GM12878 (cell line): ENCODE measurements around the gene C22orf15. TPM values are rescaled to one million over a fixed set of nuclear protein-coding genes. Genes with fewer than 3 reads are reported as not detected.

Experiments used
- ATAC-seq: fragments of 200-7000 bp; cut with Tn5 transposase; 3 replicates; pipeline ENCODE4 v1.9.1; 2020; ENCODE audit warnings: mild to moderate bottlenecking, moderate library complexity
- BruUV-seq: library from RNA; stranded (reverse); fragments of 400-500 nt; replicated peaks from 2 replicates; lab custom pipeline; 2021; lab: Mats Ljungman, UMichigan
- CTCF ChIA-PET: fragments of 300-600 bp; sonication (Branson Sonifier 250); formaldehyde crosslinking; extraction: SDS; loops from one replicate; lab custom pipeline; 2021; ENCODE audit warnings: inconsistent platforms; lab: Yijun Ruan, JAX
- POLR2A ChIA-PET: fragments of 350-600 bp; formaldehyde crosslinking; extraction: SDS; loops from one replicate; lab custom pipeline; 2021; ENCODE audit warnings: inconsistent platforms; lab: Charles Lee
- RAD21 ChIA-PET: fragments of 300-600 bp; sonication (Branson Sonifier 250); formaldehyde crosslinking; loops from one replicate; lab custom pipeline; 2023; ENCODE audit warnings: antibody characterized with exemption; ENCODE audit not compliant: unreplicated experiment; lab: Charles Lee
- SMC1A ChIA-PET: fragments of 300-600 bp; sonication (Branson Sonifier 250); formaldehyde crosslinking; loops from one replicate; lab custom pipeline; 2023; ENCODE audit not compliant: unreplicated experiment, uncharacterized antibody; lab: Charles Lee
- DNase-seq: peaks from one replicate; pipeline ENCODE4 v3.0.0-alpha.2; 2011; ENCODE audit warnings: low read depth, low spot score
- FAIRE-seq: peaks from 3 replicates; lab custom pipeline; 2011; peaks lifted over from hg19 to GRCh38; lab: Jason Lieb, UNC
- H2AFZ ChIP-seq: 2 replicates; pipeline ENCODE4 v1.6.0; 2011; ENCODE audit warnings: low read depth, low read length, control low read depth; ENCODE audit not compliant: control insufficient read depth
- H3K27ac ChIP-seq: 2 replicates; pipeline ENCODE4 v1.5.1; 2011; ENCODE audit warnings: control low read depth; ENCODE audit not compliant: control insufficient read depth, insufficient read depth
- H3K27me3 ChIP-seq, 2 experiments: replicated peaks in 1 of 2; 2 replicates each; pipeline versions ENCODE4 v1.6.0 to v1.6.1; 2011; ENCODE audit warnings: low read length in 1 of 2; ENCODE audit not compliant: control insufficient read depth in 2 of 2, insufficient read depth in 2 of 2
- H3K36me3 ChIP-seq, 2 experiments: 2 replicates each; pipeline ENCODE4 v1.5.1; 2011; ENCODE audit warnings: low read length in 1 of 2; ENCODE audit not compliant: control insufficient read depth in 2 of 2, insufficient read depth in 2 of 2
- H3K4me1 ChIP-seq: 2 replicates; pipeline ENCODE4 v1.6.1; 2011; ENCODE audit warnings: mild to moderate bottlenecking, low read length, moderate library complexity, mixed read lengths; ENCODE audit not compliant: control insufficient read depth, insufficient read depth
- H3K4me2 ChIP-seq: 2 replicates; pipeline ENCODE4 v1.6.0; 2011; ENCODE audit warnings: control low read depth; ENCODE audit not compliant: control insufficient read depth, insufficient read depth
- H3K4me3 ChIP-seq: fragments of 200-600 bp; sonication (generic); 2 replicates; pipeline ENCODE4 v1.5.1; 2016
- H3K79me2 ChIP-seq: 2 replicates; pipeline ENCODE4 v1.6.0; 2011; ENCODE audit warnings: low read length; ENCODE audit not compliant: control insufficient read depth, insufficient read depth
- H3K9ac ChIP-seq: 2 replicates; pipeline ENCODE4 v1.8.0; 2011; ENCODE audit warnings: low read length, control low read depth, mixed read lengths; ENCODE audit not compliant: control insufficient read depth, insufficient read depth
- H3K9me3 ChIP-seq: replicated peaks from 3 replicates; pipeline ENCODE4 v1.5.1; 2011; ENCODE audit warnings: mild to moderate bottlenecking, low read length; ENCODE audit not compliant: control insufficient read depth, insufficient read depth
- H4K20me1 ChIP-seq: 2 replicates; pipeline ENCODE4 v1.6.0; 2011; ENCODE audit not compliant: control insufficient read depth, insufficient read depth
- BACH1 ChIP-seq: fragments of 450-650 bp; IDR thresholded peaks from 2 replicates; pipeline ENCODE4 v1.6.1; 2017; ENCODE audit warnings: mild to moderate bottlenecking, borderline replicate concordance
- BHLHE40 ChIP-seq, 2 experiments: fragments of 450-650 bp in 1 of 2; IDR thresholded peaks; 2 replicates each; pipeline ENCODE4 v1.6.1; 2011 to 2017; ENCODE audit warnings: low read depth in 2 of 2, borderline replicate concordance in 1 of 2, improper control_type of control experiment in 1 of 2, low read length in 1 of 2, mild to moderate bottlenecking in 1 of 2
- IKZF1 ChIP-seq: fragments of 450-650 bp; conservative IDR thresholded peaks from 2 replicates; pipeline ENCODE4 v1.6.1; 2017; ENCODE audit warnings: antibody characterized with exemption, mild to moderate bottlenecking
- RCOR1 ChIP-seq: conservative IDR thresholded peaks from 2 replicates; pipeline ENCODE4 v1.6.1; 2012; ENCODE audit warnings: low read depth, low read length, improper control_type of control experiment
- RELB ChIP-seq: fragments of 450-650 bp; IDR thresholded peaks from 2 replicates; pipeline ENCODE4 v1.6.1; 2017; ENCODE audit warnings: low read depth, mild to moderate bottlenecking, moderate library complexity
- SKIL ChIP-seq: fragments of 450-650 bp; IDR thresholded peaks from 2 replicates; pipeline ENCODE4 v1.6.1; 2017; ENCODE audit warnings: mild to moderate bottlenecking, low read depth, inconsistent platforms; ENCODE audit not compliant: poor library complexity, severe bottlenecking
- SP1 ChIP-seq: IDR thresholded peaks from one replicate; pipeline ENCODE4 v1.6.1; 2011; ENCODE audit warnings: low read depth, low read length
- SREBF1 ChIP-seq: IDR thresholded peaks from 2 replicates; pipeline ENCODE4 v1.6.1; 2012; ENCODE audit warnings: mild to moderate bottlenecking, low read length
- WGBS: methylation state at CpG from one replicate; pipeline ENCODE4 v1.1.6; 2016; ENCODE audit warnings: low lambda C conversion rate; ENCODE audit not compliant: insufficient replicate concordance, insufficient coverage; ENCODE audit errors: missing lambda C conversion rate; 5-methylcytosine and 5-hydroxymethylcytosine counted together
- in situ Hi-C: fragments of 300-500 bp; cut with MboI; formaldehyde crosslinking; loops from 9 replicates; pipeline ENCODE4 v1.14.3; 2018; ENCODE audit warnings: mixed read lengths
- intact Hi-C: fragments of 100-400 bp; cut with micrococcal nuclease; formaldehyde crosslinking; loops from one replicate; pipeline ENCODE4 v1.14.2; 2022; ENCODE audit not compliant: unreplicated experiment
- polyA plus RNA-seq, 11 experiments: library from polyadenylated mRNA; depleted of rRNA in 4 of 11; unstranded in 6 of 11; stranded (reverse) in 5 of 11; fragments of >200 nt; fragmentation: Nextera tagmentation in 4 of 11; fragmentation: Illumina TruSeq in 1 of 11; extraction: Ambion mirVana in 4 of 11; extraction: Trizol in 1 of 11; gene quantifications; 1 replicate in 1 of 11; 2 replicates in 10 of 11; pipeline versions ENCODE4 v1.2.1 to v1.2.3, GENCODE V29; 2011 to 2016; ENCODE audit warnings: inconsistent platforms in 2 of 11, missing spikeins in 2 of 11, low read depth in 1 of 11
- total RNA-seq, 4 experiments: library from RNA; depleted of rRNA in 3 of 4; stranded (reverse); fragments of >200 nt in 3 of 4; fragmentation: Illumina TruSeq in 1 of 4; extraction: Trizol in 1 of 4; gene quantifications; 2 replicates each; pipeline versions ENCODE4 v1.2.1 to v1.2.3, GENCODE V29; 2013 to 2021

The C22orf15 gene
- total and polyA plus RNA-seq, 10 of the 15 experiments (the other 5 are each of a cell fraction or from before 2014, with no cell fraction given): 0.05 to 0.47 (median 0.13) TPM; not detected in 3

- Histone ChIP-seq H3K36me3 (peaks cover 8 to 12% of the 10 kb centered on the region in 2 experiments; a peak in 3 of 4 replicates), H3K4me1 (peaks cover 11% of the 10 kb centered on the region), H3K27ac (peak overlapping the region; percentile 98), H4K20me1 (0 out of 2 replicates have a peak, but pooled peaks cover 4% of the 10 kb centered on the region), H2AFZ (peak overlapping the region; percentile 16), H3K9me3 (no peaks in the 10 kb centered on the region), H3K4me3 (peak overlapping the region; percentile 73), H3K79me2 (peaks cover 50% of the 10 kb centered on the region), H3K27me3 (no peaks in the 10 kb centered on the region), H3K4me2 (peak overlapping the region; percentile 78), H3K9ac (peak overlapping the region; percentile 99)
- 1% methylated on average over 5 of the region's 5 CpGs for WGBS
- peak; percentile 97; the same call in 1 of the 2 replicates for TF ChIP-seq RELB
- no peak for TF ChIP-seq BACH1
- no peak for TF ChIP-seq RCOR1
- TF ChIP-seq SP1: peak; percentile 9
- TF ChIP-seq BHLHE40 (IDR thresholded peaks at IDR 0.05; ENCODE audit: borderline replicate concordance in 1 of 2, low read depth in 2 of 2, low read length in 1 of 2): peak in 1 of 2 experiments; percentile 83; a peak in 1 of 4 replicates
- peak; percentile 76 for TF ChIP-seq SKIL
- no peak for TF ChIP-seq IKZF1
- TF ChIP-seq SREBF1: 0 out of 2 replicates have a peak, but pooled peaks have one; percentile 65
- intact Hi-C loops (loop anchor here (2.0 kb wide), 1 partner anchor 17 kb away; no protein-coding TSS in a partner anchor), in situ Hi-C loops (no loop called here)
- ChIA-PET POLR2A (interaction anchor here (0.7 to 2.5 kb wide), 3 partner anchors 13 to 59 kb away, joined by 3 to 8 read pairs (median 5); partner anchors contain the start of gene CHCHD10), SMC1A (interaction anchor here (1.0 to 2.5 kb wide), 7 partner anchors 10 to 70 kb away, joined by 3 to 13 read pairs (median 4); partner anchors contain the start of gene SLC2A11), RAD21 (interaction anchor here (0.6 kb wide), 2 partner anchors 62 to 615 kb away, joined by 3 read pairs; no protein-coding TSS in a partner anchor), CTCF (interaction anchor here (0.9 to 2.8 kb wide), 3 partner anchors 11 to 17 kb away, joined by 3 to 11 read pairs (median 3); no protein-coding TSS in a partner anchor)
- FAIRE-seq: no peak
- no TSS peak for BruUV-seq
- no peak for DNase-seq
- ATAC-seq: peak; percentile 48
Measured at GRCh38 chr22:23787600-23787896, 24.8 kb downstream of the C22orf15 start.
